ENCODE results near the gene SKAP2. TPM values are rescaled to one million over a fixed set of nuclear protein-coding genes. Genes with fewer than 3 reads are reported as not detected.

SKAP2 gene
- total RNA-seq, 1 donor from 2014 or later: 25.5 TPM

- DNase-seq (ENCODE audit: extremely low spot score, unreplicated experiment): no peak
- H3K9me3 Mint-ChIP-seq: no peaks in the 10 kb centered on the region
- no peak for TF ChIP-seq CTCF (conservative IDR thresholded peaks at IDR 0.05)
- H3K4me1 Mint-ChIP-seq (ENCODE audit: unreplicated experiment): no peaks in the 10 kb centered on the region
- H3K27me3 Mint-ChIP-seq: no peaks in the 10 kb centered on the region
- H3K36me3 Mint-ChIP-seq: no peaks in the 10 kb centered on the region
- H3K27ac Mint-ChIP-seq: no peak overlapping the region
- no peak overlapping the region for H3K4me3 Mint-ChIP-seq
Observed at GRCh38 chr7:26899519-26899918, 35.1 kb upstream of the SKAP2 start.

DNA sequence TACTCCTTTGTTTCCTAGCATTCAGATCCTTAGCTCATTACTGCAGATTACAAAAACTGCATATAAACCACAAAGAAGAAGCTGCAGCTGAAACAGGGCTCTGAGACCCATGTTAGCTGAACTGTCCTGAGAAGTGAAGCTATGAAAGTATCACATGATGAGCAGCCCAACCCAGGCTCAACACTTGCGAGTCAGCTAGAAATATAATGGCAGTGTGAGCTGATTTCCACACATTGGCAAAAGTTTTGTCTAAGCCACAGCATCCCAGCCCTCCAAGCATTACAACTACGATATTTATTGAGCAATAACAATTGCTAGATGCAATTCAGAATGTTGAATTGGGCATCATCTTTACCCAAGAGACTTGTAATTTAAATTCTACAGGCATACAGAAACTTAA, 34.5 kb upstream of the SKAP2 start:
- Mint-ChIP-seq H3K4me1 (ENCODE audit: unreplicated experiment) (no peaks in the 10 kb centered on the region), H3K27ac (no peak overlapping the region), H3K9me3 (no peaks in the 10 kb centered on the region)

DNA sequence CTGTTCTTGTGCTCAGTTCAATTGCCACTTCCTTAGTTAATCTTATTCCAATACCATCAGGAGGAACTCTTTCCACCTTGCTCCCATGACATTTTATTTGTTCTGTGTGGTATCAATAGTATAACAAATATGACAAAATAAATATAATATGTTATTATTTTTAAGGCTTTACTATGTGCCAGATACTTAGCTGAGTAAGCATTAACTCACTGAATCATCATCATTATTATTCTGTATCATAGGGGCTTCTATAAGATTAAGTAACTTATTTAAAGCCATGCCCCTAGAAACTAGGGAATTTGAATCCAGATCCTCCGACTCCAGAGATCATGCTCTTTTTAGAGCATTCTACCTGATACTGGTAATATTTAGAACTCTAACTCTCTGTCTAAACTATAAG, 33.5 kb upstream of the SKAP2 start:
- no peak for TF ChIP-seq CTCF (conservative IDR thresholded peaks at IDR 0.05)
- Mint-ChIP-seq H3K27me3 (no peaks in the 10 kb centered on the region), H3K4me3 (no peak overlapping the region), H3K27ac (no peak overlapping the region), H3K4me1 (ENCODE audit: unreplicated experiment) (no peaks in the 10 kb centered on the region), H3K9me3 (no peaks in the 10 kb centered on the region), H3K36me3 (no peaks in the 10 kb centered on the region)
- DNase-seq (ENCODE audit: extremely low spot score, unreplicated experiment): no peak

More for the DNA sequence above, 34.5 kb upstream of the SKAP2 start:
- no peaks in the 10 kb centered on the region for H3K27me3 Mint-ChIP-seq
- no peak overlapping the region for H3K4me3 Mint-ChIP-seq
- TF ChIP-seq CTCF (conservative IDR thresholded peaks at IDR 0.05): no peak
- H3K36me3 Mint-ChIP-seq: no peaks in the 10 kb centered on the region
- no peak for DNase-seq (ENCODE audit: extremely low spot score, unreplicated experiment)

GRCh38 chr7:26891400-26892350, 27.3 kb upstream of the SKAP2 start:
- no peaks in the 10 kb centered on the region for H3K27me3 Mint-ChIP-seq
- no peak for TF ChIP-seq CTCF (conservative IDR thresholded peaks at IDR 0.05)
- H3K4me1 Mint-ChIP-seq (ENCODE audit: unreplicated experiment): no peaks in the 10 kb centered on the region
- H3K27ac Mint-ChIP-seq: no peak overlapping the region
- H3K9me3 Mint-ChIP-seq: no peaks in the 10 kb centered on the region
- no peaks in the 10 kb centered on the region for H3K36me3 Mint-ChIP-seq
- DNase-seq (ENCODE audit: extremely low spot score, unreplicated experiment): no peak
- H3K4me3 Mint-ChIP-seq: no peak overlapping the region

DNA sequence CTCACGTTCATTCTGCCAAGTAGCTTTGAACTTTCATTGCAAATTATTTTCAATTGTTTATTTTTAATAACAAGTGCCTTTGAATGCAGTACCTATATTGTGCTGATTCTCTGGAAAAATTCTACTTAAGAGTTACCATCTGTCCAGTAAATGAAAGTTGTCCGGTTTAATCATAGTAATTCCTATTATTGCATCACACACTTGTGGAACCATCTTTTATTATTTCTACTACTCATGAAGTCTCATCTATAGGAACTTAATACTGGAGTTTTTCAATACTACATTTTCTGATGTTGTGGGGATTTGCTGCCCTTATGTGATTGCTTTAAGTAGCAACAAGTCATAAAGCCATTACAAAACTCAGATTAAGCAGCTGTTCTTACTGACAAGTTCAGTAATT, 16.5 kb upstream of the SKAP2 start:
- TF ChIP-seq CTCF (conservative IDR thresholded peaks at IDR 0.05): no peak
- Mint-ChIP-seq H3K4me3 (no peak overlapping the region), H3K36me3 (no peaks in the 10 kb centered on the region), H3K27me3 (no peaks in the 10 kb centered on the region), H3K4me1 (ENCODE audit: unreplicated experiment) (peaks cover 3% of the 10 kb centered on the region), H3K9me3 (peaks cover 15% of the 10 kb centered on the region), H3K27ac (no peak overlapping the region)
- DNase-seq (ENCODE audit: extremely low spot score, unreplicated experiment): no peak

All from type B pancreatic cell (in vitro differentiated cells).